CD14-positive monocyte (primary cell): Measurements from ENCODE around the gene EXOC6. TPM values are rescaled to one million over a fixed set of nuclear protein-coding genes. Genes with fewer than 3 reads are reported as not detected.

Experiments
- DNase-seq, 3 donors: peaks; one replicate each; pipeline ENCODE4 v3.0.0-alpha.2; 2011 to 2022
- H2AFZ ChIP-seq: 2 replicates; pipeline ENCODE4 v1.6.0; 2012; ENCODE audit warnings: mild to moderate bottlenecking, low read depth, low read length, inconsistent platforms; ENCODE audit not compliant: insufficient read depth, poor library complexity, severe bottlenecking
- H3K27ac ChIP-seq, 2 donors: 1 replicate in 1 of 2; 2 replicates in 1 of 2; pipeline ENCODE4 v1.5.1; 2012 to 2013; ENCODE audit warnings: low read length in 2 of 2, control low read depth in 1 of 2, inconsistent platforms in 1 of 2, low read depth in 1 of 2, mild to moderate bottlenecking in 1 of 2
- H3K27me3 ChIP-seq, 2 donors: one replicate each; pipeline versions ENCODE4 v1.6.0 to v1.6.1; 2011 to 2013; ENCODE audit warnings: low read length in 2 of 2; ENCODE audit not compliant: control insufficient read depth in 2 of 2, insufficient read depth in 2 of 2
- H3K36me3 ChIP-seq, 2 donors: replicated peaks in 1 of 2; 1 replicate in 1 of 2; 2 replicates in 1 of 2; pipeline versions ENCODE4 v1.5.1 to v1.6.1; 2012 to 2013; ENCODE audit warnings: low read length in 2 of 2, control low read depth in 1 of 2, inconsistent platforms in 1 of 2, mild to moderate bottlenecking in 1 of 2; ENCODE audit not compliant: insufficient read depth in 2 of 2, control insufficient read depth in 1 of 2
- H3K4me1 ChIP-seq, 2 donors: 1 replicate in 1 of 2; 2 replicates in 1 of 2; pipeline versions ENCODE4 v1.5.1 to v1.6.1; 2012 to 2013; ENCODE audit warnings: low read length in 2 of 2, control low read depth in 1 of 2, inconsistent platforms in 1 of 2, mild to moderate bottlenecking in 1 of 2, moderate library complexity in 1 of 2; ENCODE audit not compliant: insufficient read depth in 2 of 2, control insufficient read depth in 1 of 2
- H3K4me2 ChIP-seq: replicated peaks from 2 replicates; pipeline ENCODE3; 2012; ENCODE audit warnings: low read length, moderate library complexity, mild to moderate bottlenecking; ENCODE audit not compliant: poor library complexity, severe bottlenecking; ENCODE audit errors: extremely low read depth
- H3K4me3 ChIP-seq, 3 experiments: fragments of 200-600 bp in 1 of 3; sonication (generic) in 1 of 3; replicated peaks in 1 of 3; 1 replicate in 2 of 3; 2 replicates in 1 of 3; pipeline ENCODE4 v1.5.1; 2011 to 2013; ENCODE audit warnings: low read length in 3 of 3, mild to moderate bottlenecking in 3 of 3, control low read depth in 2 of 3, low read depth in 2 of 3, inconsistent platforms in 1 of 3, moderate library complexity in 1 of 3
- H3K79me2 ChIP-seq: 2 replicates; pipeline ENCODE4 v1.6.0; 2012; ENCODE audit warnings: mild to moderate bottlenecking, control low read depth, inconsistent platforms, low read length, moderate library complexity; ENCODE audit not compliant: insufficient read depth
- H3K9ac ChIP-seq: 2 replicates; pipeline ENCODE4 v1.6.0; 2017; ENCODE audit warnings: low read length, mild to moderate bottlenecking; ENCODE audit not compliant: insufficient read depth, poor library complexity, severe bottlenecking
- H3K9me3 ChIP-seq, 2 donors: replicated peaks in 1 of 2; 1 replicate in 1 of 2; 2 replicates in 1 of 2; pipeline versions ENCODE4 v1.5.1 to v1.6.1; 2012 to 2013; ENCODE audit warnings: low read length in 2 of 2, control low read depth in 1 of 2; ENCODE audit not compliant: control insufficient read depth in 1 of 2, insufficient read depth in 1 of 2
- H4K20me1 ChIP-seq: 2 replicates; pipeline ENCODE4 v1.6.0; 2012; ENCODE audit warnings: mild to moderate bottlenecking, low read length, control low read depth, moderate library complexity; ENCODE audit not compliant: insufficient read depth
- H3K27ac Mint-ChIP-seq, 7 donors: one replicate each; pipeline ENCODE4 v1.8.0; 2020; ENCODE audit warnings: mild to moderate bottlenecking in 7 of 7, mixed read lengths in 7 of 7, moderate library complexity in 6 of 7, inconsistent platforms in 2 of 7
- H3K27me3 Mint-ChIP-seq, 3 donors: one replicate each; pipeline ENCODE4 v1.8.0; 2021 to 2022; ENCODE audit warnings: low read depth in 3 of 3, mild to moderate bottlenecking in 3 of 3, mixed read lengths in 3 of 3, moderate library complexity in 3 of 3, inconsistent platforms in 1 of 3
- H3K36me3 Mint-ChIP-seq, 2 donors: one replicate each; pipeline ENCODE4 v1.8.0; 2020; ENCODE audit warnings: mixed read lengths in 2 of 2, inconsistent platforms in 1 of 2, mild to moderate bottlenecking in 1 of 2
- H3K4me1 Mint-ChIP-seq: one replicate; pipeline ENCODE4 v1.8.0; 2020; ENCODE audit warnings: mild to moderate bottlenecking, mixed read lengths
- H3K4me3 Mint-ChIP-seq, 2 donors: one replicate each; pipeline ENCODE4 v1.8.0; 2020; ENCODE audit warnings: mild to moderate bottlenecking in 2 of 2, mixed read lengths in 2 of 2, moderate library complexity in 1 of 2
- H3K9me3 Mint-ChIP-seq, 7 donors: one replicate each; pipeline ENCODE4 v1.8.0; 2020 to 2022; ENCODE audit warnings: mixed read lengths in 7 of 7, mild to moderate bottlenecking in 6 of 7, moderate library complexity in 6 of 7, inconsistent platforms in 2 of 7
- CTCF ChIP-seq: fragments of 200-600 bp; IDR thresholded peaks from one replicate; pipeline ENCODE4 v1.8.0; 2022; ENCODE audit warnings: antibody characterized with exemption, mild to moderate bottlenecking
- WGBS: methylation state at CpG from one replicate; pipeline ENCODE4 v1.1.5; 2013; ENCODE audit warnings: missing lambda C conversion rate; ENCODE audit not compliant: insufficient coverage; 5-methylcytosine and 5-hydroxymethylcytosine counted together
- intact Hi-C, 2 donors: fragments of 100-400 bp; cut with micrococcal nuclease; formaldehyde crosslinking; loops; one replicate each; pipeline versions ENCODE4 v1.15.0 to v1.15.1; 2023
- polyA plus RNA-seq, 3 donors: library from polyadenylated mRNA; depleted of rRNA in 1 of 3; unstranded in 2 of 3; stranded (reverse) in 1 of 3; fragments of 300-500 nt in 2 of 3; fragments of >200 nt in 1 of 3; fragmentation: Illumina TruSeq in 2 of 3; gene quantifications; 1 replicate in 2 of 3; 2 replicates in 1 of 3; pipeline ENCODE4 v1.2.3, GENCODE V29; 2012 to 2021

The EXOC6 gene
- polyA plus RNA-seq, 3 donors, result 7.5 to 9.6 (median 8.3) TPM

- no peaks in the 10 kb centered on the region for H4K20me1 ChIP-seq
- H3K9ac ChIP-seq, result no peak overlapping the region
- no peak overlapping the region for H2AFZ ChIP-seq
- no peaks in the 10 kb centered on the region for H3K9me3 ChIP-seq
- H3K9me3 Mint-ChIP-seq, result peaks cover 0 to 6% (median 0%) of the 10 kb centered on the region in 7 donors
- H3K4me3 Mint-ChIP-seq, result no peak overlapping the region
- TF ChIP-seq CTCF, result no peak
- H3K27ac Mint-ChIP-seq, result no peak overlapping the region
- H3K27me3 ChIP-seq, result no peaks in the 10 kb centered on the region
- H3K79me2 ChIP-seq, result no peaks in the 10 kb centered on the region
- H3K27ac ChIP-seq, result no peak overlapping the region
- peaks cover 13 to 34% of the 10 kb centered on the region in 2 donors for H3K36me3 ChIP-seq
- no CpG with 5 or more reads among the region's 2 CpGs for WGBS
- peaks cover 0 to 2% (median 0%) of the 10 kb centered on the region in 3 donors for H3K27me3 Mint-ChIP-seq
- intact Hi-C loops, result no loop called here
- DNase-seq, result no peak
- no peak overlapping the region for H3K4me2 ChIP-seq
- H3K4me1 ChIP-seq, result no peaks in the 10 kb centered on the region
- H3K4me1 Mint-ChIP-seq, result no peaks in the 10 kb centered on the region
- H3K36me3 Mint-ChIP-seq, result peaks cover 39 to 53% of the 10 kb centered on the region in 2 donors
- H3K4me3 ChIP-seq, result no peak overlapping the region
These were observed 180.6 kb downstream of the EXOC6 start for GRCh38 chr10:93028883-93029282.

GRCh38 chr10:93030409-93030808, 182.1 kb downstream of the EXOC6 start:
- H3K4me3 ChIP-seq, result no peak overlapping the region
- H3K9me3 ChIP-seq, result no peaks in the 10 kb centered on the region
- H3K36me3 Mint-ChIP-seq, result peaks cover 35 to 46% of the 10 kb centered on the region in 2 donors

More at GRCh38 chr10:93030409-93030808, 182.1 kb downstream of the EXOC6 start:
- Histone ChIP-seq H3K79me2 (no peaks in the 10 kb centered on the region), H3K4me2 (no peak overlapping the region), H3K4me1 (no peaks in the 10 kb centered on the region), H3K9ac (no peak overlapping the region), H3K27me3 (no peaks in the 10 kb centered on the region), H2AFZ (no peak overlapping the region), H3K36me3 (peaks cover 14 to 31% of the 10 kb centered on the region in 2 donors), H4K20me1 (no peaks in the 10 kb centered on the region), H3K27ac (no peak overlapping the region)
- TF ChIP-seq CTCF, result no peak
- H3K4me3 Mint-ChIP-seq, result no peak overlapping the region
- peaks cover 0 to 6% (median 0%) of the 10 kb centered on the region in 7 donors for H3K9me3 Mint-ChIP-seq
- H3K27ac Mint-ChIP-seq, result no peak overlapping the region
- no peaks in the 10 kb centered on the region for H3K4me1 Mint-ChIP-seq
- H3K27me3 Mint-ChIP-seq, result peaks cover 0 to 2% (median 0%) of the 10 kb centered on the region in 3 donors
- DNase-seq, result no peak
- intact Hi-C loops, result no loop called here
